ENCODE measurements around the gene ANKRD44. TPM values are rescaled to one million over a fixed set of nuclear protein-coding genes. Genes with fewer than 3 reads are reported as not detected.

Gene ANKRD44
- total RNA-seq, 1 experiment from 2014 or later: 7.8 TPM

DNA sequence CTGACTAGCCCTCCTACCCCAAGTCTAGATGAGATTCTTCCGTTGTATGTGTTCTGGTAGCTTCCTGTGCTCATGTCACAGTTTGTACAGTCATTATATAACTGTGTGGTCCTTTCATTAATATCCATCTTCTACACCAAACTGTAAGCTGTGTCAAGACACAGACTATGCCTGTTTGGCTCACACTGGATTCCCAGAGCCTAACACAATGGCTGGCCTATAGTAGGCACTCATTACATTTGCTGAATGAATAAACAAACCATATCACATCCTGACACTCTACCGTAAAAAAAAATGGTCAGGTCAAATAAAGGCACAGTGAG lies 72.6 kb downstream of the ANKRD44 start:
- TF ChIP-seq, protein P1, sequence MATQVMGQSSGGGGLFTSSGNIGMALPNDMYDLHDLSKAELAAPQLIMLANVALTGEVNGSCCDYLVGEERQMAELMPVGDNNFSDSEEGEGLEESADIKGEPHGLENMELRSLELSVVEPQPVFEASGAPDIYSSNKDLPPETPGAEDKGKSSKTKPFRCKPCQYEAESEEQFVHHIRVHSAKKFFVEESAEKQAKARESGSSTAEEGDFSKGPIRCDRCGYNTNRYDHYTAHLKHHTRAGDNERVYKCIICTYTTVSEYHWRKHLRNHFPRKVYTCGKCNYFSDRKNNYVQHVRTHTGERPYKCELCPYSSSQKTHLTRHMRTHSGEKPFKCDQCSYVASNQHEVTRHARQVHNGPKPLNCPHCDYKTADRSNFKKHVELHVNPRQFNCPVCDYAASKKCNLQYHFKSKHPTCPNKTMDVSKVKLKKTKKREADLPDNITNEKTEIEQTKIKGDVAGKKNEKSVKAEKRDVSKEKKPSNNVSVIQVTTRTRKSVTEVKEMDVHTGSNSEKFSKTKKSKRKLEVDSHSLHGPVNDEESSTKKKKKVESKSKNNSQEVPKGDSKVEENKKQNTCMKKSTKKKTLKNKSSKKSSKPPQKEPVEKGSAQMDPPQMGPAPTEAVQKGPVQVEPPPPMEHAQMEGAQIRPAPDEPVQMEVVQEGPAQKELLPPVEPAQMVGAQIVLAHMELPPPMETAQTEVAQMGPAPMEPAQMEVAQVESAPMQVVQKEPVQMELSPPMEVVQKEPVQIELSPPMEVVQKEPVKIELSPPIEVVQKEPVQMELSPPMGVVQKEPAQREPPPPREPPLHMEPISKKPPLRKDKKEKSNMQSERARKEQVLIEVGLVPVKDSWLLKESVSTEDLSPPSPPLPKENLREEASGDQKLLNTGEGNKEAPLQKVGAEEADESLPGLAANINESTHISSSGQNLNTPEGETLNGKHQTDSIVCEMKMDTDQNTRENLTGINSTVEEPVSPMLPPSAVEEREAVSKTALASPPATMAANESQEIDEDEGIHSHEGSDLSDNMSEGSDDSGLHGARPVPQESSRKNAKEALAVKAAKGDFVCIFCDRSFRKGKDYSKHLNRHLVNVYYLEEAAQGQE (IDR thresholded peaks at IDR 0.05; ENCODE audit: insufficient read depth in 1 of 2, low read depth in 2 of 2, low read length in 1 of 2): no peak
- TF ChIP-seq TCF7L2 (IDR thresholded peaks at IDR 0.05; ENCODE audit: low read depth, low read length) (no peak), SIN3A (IDR thresholded peaks at IDR 0.05; ENCODE audit: borderline replicate concordance, insufficient read depth, low read depth, low read length) (no peak), POLR2AphosphoS5 (IDR thresholded peaks at IDR 0.05; ENCODE audit: low read depth, low read length) (no peak)
- Histone ChIP-seq H3K36me3 (ENCODE audit: control insufficient read depth, insufficient read depth, low read length) (no peaks in the 10 kb centered on the region), H3K4me1 (ENCODE audit: control insufficient read depth, insufficient read depth, low read length) (no peaks in the 10 kb centered on the region), H3K27ac (ENCODE audit: low read length) (no peak overlapping the region), H3K9me3 (ENCODE audit: control insufficient read depth, insufficient read depth, low read depth, low read length) (no peaks in the 10 kb centered on the region), H3K4me3 (ENCODE audit: low read depth in 2 of 2, low read length in 2 of 2) (no peak overlapping the region), H3K27me3 (ENCODE audit: control insufficient read depth, insufficient read depth, low read length) (no peaks in the 10 kb centered on the region)
- ChIA-PET CTCF (no interaction called here), POLR2A (no interaction called here)
- DNase-seq (ENCODE audit: low read depth, low spot score) (no peak), ATAC-seq (no peak)
- in situ Hi-C loops (cut with HindIII; ENCODE audit: low pct_unique_long_range_greater_than_20kb, low sequenced_read_pairs) (no loop called here), intact Hi-C loops (cut with micrococcal nuclease; ENCODE audit: unreplicated experiment) (no loop called here)
- BruUV-seq (replicated peaks): no TSS peak

DNA sequence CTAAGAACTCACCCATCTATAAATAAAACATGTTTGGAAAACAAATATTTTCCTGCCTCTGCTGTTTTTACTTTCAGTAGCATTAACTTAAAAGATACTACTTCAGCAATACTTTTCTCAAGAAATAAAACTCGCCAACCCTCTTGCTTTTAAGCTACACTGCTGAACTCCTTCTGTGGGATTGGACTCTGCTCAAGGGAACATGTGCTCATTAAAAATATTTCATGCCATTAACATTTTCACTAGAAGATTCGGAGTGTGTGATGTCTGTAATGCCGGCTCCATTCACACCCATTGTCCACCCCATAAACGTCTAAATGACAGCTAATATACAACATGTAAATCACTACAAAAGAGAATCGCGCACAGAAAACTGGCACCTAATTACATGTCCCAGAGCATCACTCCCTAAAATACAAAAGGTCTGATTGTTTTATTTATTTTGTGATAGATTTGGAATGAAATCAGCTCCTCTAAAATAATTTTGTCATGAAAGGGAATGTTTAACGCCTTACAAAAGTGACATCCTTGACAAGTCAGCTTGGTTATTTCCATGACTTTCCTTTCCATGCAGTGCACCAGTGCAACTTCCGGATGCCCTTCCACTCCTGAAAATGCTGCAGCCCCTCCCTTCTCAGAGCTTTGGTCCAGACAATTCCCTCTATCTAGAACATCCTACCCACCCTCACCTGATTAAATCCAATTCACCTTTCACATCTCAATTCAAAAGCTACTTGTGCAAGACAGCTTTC lies 73.1 kb downstream of the ANKRD44 start:
- CTCF ChIA-PET: no interaction called here
- BruUV-seq (replicated peaks): no TSS peak
- in situ Hi-C loops (cut with HindIII; ENCODE audit: low pct_unique_long_range_greater_than_20kb, low sequenced_read_pairs): no loop called here

More for the DNA sequence above, 73.1 kb downstream of the ANKRD44 start:
- ATAC-seq (no peak), DNase-seq (ENCODE audit: low read depth, low spot score) (no peak)
- Histone ChIP-seq H3K27ac (ENCODE audit: low read length) (no peak overlapping the region), H3K4me1 (ENCODE audit: control insufficient read depth, insufficient read depth, low read length) (no peaks in the 10 kb centered on the region), H3K36me3 (ENCODE audit: control insufficient read depth, insufficient read depth, low read length) (no peaks in the 10 kb centered on the region), H3K9me3 (ENCODE audit: control insufficient read depth, insufficient read depth, low read depth, low read length) (no peaks in the 10 kb centered on the region), H3K27me3 (ENCODE audit: control insufficient read depth, insufficient read depth, low read length) (no peaks in the 10 kb centered on the region), H3K4me3 (ENCODE audit: low read depth in 2 of 2, low read length in 2 of 2) (no peak overlapping the region)
- POLR2A ChIA-PET: no interaction called here
- TF ChIP-seq POLR2AphosphoS5 (IDR thresholded peaks at IDR 0.05; ENCODE audit: low read depth, low read length) (no peak), SIN3A (IDR thresholded peaks at IDR 0.05; ENCODE audit: borderline replicate concordance, insufficient read depth, low read depth, low read length) (no peak), TCF7L2 (IDR thresholded peaks at IDR 0.05; ENCODE audit: low read depth, low read length) (no peak)
- TF ChIP-seq, protein P1 (IDR thresholded peaks at IDR 0.05; ENCODE audit: insufficient read depth in 1 of 2, low read depth in 2 of 2, low read length in 1 of 2): no peak
- TF ChIP-seq, protein P2, sequence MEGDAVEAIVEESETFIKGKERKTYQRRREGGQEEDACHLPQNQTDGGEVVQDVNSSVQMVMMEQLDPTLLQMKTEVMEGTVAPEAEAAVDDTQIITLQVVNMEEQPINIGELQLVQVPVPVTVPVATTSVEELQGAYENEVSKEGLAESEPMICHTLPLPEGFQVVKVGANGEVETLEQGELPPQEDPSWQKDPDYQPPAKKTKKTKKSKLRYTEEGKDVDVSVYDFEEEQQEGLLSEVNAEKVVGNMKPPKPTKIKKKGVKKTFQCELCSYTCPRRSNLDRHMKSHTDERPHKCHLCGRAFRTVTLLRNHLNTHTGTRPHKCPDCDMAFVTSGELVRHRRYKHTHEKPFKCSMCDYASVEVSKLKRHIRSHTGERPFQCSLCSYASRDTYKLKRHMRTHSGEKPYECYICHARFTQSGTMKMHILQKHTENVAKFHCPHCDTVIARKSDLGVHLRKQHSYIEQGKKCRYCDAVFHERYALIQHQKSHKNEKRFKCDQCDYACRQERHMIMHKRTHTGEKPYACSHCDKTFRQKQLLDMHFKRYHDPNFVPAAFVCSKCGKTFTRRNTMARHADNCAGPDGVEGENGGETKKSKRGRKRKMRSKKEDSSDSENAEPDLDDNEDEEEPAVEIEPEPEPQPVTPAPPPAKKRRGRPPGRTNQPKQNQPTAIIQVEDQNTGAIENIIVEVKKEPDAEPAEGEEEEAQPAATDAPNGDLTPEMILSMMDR (IDR thresholded peaks at IDR 0.05): no peak
- intact Hi-C loops (cut with micrococcal nuclease; ENCODE audit: unreplicated experiment): no loop called here
